GM12878 (cell line): ENCODE measurements around the gene CNOT3. TPM values are rescaled to one million over a fixed set of nuclear protein-coding genes. Genes with fewer than 3 reads are reported as not detected.

Experiments used
- ATAC-seq: fragments of 200-7000 bp; cut with Tn5 transposase; 3 replicates; pipeline ENCODE4 v1.9.1; 2020; ENCODE audit warnings: mild to moderate bottlenecking, moderate library complexity
- BruUV-seq: library from RNA; stranded (reverse); fragments of 400-500 nt; replicated peaks from 2 replicates; lab custom pipeline; 2021; lab: Mats Ljungman, UMichigan
- CTCF ChIA-PET: fragments of 300-600 bp; sonication (Branson Sonifier 250); formaldehyde crosslinking; extraction: SDS; loops from one replicate; lab custom pipeline; 2021; ENCODE audit warnings: inconsistent platforms; lab: Yijun Ruan, JAX
- POLR2A ChIA-PET: fragments of 350-600 bp; formaldehyde crosslinking; extraction: SDS; loops from one replicate; lab custom pipeline; 2021; ENCODE audit warnings: inconsistent platforms; lab: Charles Lee
- RAD21 ChIA-PET: fragments of 300-600 bp; sonication (Branson Sonifier 250); formaldehyde crosslinking; loops from one replicate; lab custom pipeline; 2023; ENCODE audit warnings: antibody characterized with exemption; ENCODE audit not compliant: unreplicated experiment; lab: Charles Lee
- SMC1A ChIA-PET: fragments of 300-600 bp; sonication (Branson Sonifier 250); formaldehyde crosslinking; loops from one replicate; lab custom pipeline; 2023; ENCODE audit not compliant: unreplicated experiment, uncharacterized antibody; lab: Charles Lee
- DNase-seq: peaks from one replicate; pipeline ENCODE4 v3.0.0-alpha.2; 2011; ENCODE audit warnings: low read depth, low spot score
- FAIRE-seq: peaks from 3 replicates; lab custom pipeline; 2011; peaks lifted over from hg19 to GRCh38; lab: Jason Lieb, UNC
- H2AFZ ChIP-seq: 2 replicates; pipeline ENCODE4 v1.6.0; 2011; ENCODE audit warnings: low read depth, low read length, control low read depth; ENCODE audit not compliant: control insufficient read depth
- H3K27ac ChIP-seq: 2 replicates; pipeline ENCODE4 v1.5.1; 2011; ENCODE audit warnings: control low read depth; ENCODE audit not compliant: control insufficient read depth, insufficient read depth
- H3K27me3 ChIP-seq, 2 experiments: replicated peaks in 1 of 2; 2 replicates each; pipeline versions ENCODE4 v1.6.0 to v1.6.1; 2011; ENCODE audit warnings: low read length in 1 of 2; ENCODE audit not compliant: control insufficient read depth in 2 of 2, insufficient read depth in 2 of 2
- H3K36me3 ChIP-seq, 2 experiments: 2 replicates each; pipeline ENCODE4 v1.5.1; 2011; ENCODE audit warnings: low read length in 1 of 2; ENCODE audit not compliant: control insufficient read depth in 2 of 2, insufficient read depth in 2 of 2
- H3K4me1 ChIP-seq: 2 replicates; pipeline ENCODE4 v1.6.1; 2011; ENCODE audit warnings: mild to moderate bottlenecking, low read length, moderate library complexity, mixed read lengths; ENCODE audit not compliant: control insufficient read depth, insufficient read depth
- H3K4me2 ChIP-seq: 2 replicates; pipeline ENCODE4 v1.6.0; 2011; ENCODE audit warnings: control low read depth; ENCODE audit not compliant: control insufficient read depth, insufficient read depth
- H3K4me3 ChIP-seq: fragments of 200-600 bp; sonication (generic); 2 replicates; pipeline ENCODE4 v1.5.1; 2016
- H3K79me2 ChIP-seq: 2 replicates; pipeline ENCODE4 v1.6.0; 2011; ENCODE audit warnings: low read length; ENCODE audit not compliant: control insufficient read depth, insufficient read depth
- H3K9ac ChIP-seq: 2 replicates; pipeline ENCODE4 v1.8.0; 2011; ENCODE audit warnings: low read length, control low read depth, mixed read lengths; ENCODE audit not compliant: control insufficient read depth, insufficient read depth
- H3K9me3 ChIP-seq: replicated peaks from 3 replicates; pipeline ENCODE4 v1.5.1; 2011; ENCODE audit warnings: mild to moderate bottlenecking, low read length; ENCODE audit not compliant: control insufficient read depth, insufficient read depth
- H4K20me1 ChIP-seq: 2 replicates; pipeline ENCODE4 v1.6.0; 2011; ENCODE audit not compliant: control insufficient read depth, insufficient read depth
- BACH1 ChIP-seq: fragments of 450-650 bp; IDR thresholded peaks from 2 replicates; pipeline ENCODE4 v1.6.1; 2017; ENCODE audit warnings: mild to moderate bottlenecking, borderline replicate concordance
- BCL11A ChIP-seq: IDR thresholded peaks from 2 replicates; pipeline ENCODE4 v1.6.1; 2011; ENCODE audit warnings: low read depth, low read length
- HDAC6 ChIP-seq: fragments of 200-600 bp; sonication (generic); IDR thresholded peaks from one replicate; pipeline ENCODE4 v1.8.0; 2017; ENCODE audit warnings: antibody characterized with exemption; ENCODE audit not compliant: unreplicated experiment
- MXI1 ChIP-seq: fragments of 150-350 bp; IDR thresholded peaks from 2 replicates; pipeline ENCODE4 v1.6.1; 2011; ENCODE audit warnings: low read depth, mild to moderate bottlenecking, inconsistent platforms, low read length, improper control_type of control experiment
- NFIC ChIP-seq: IDR thresholded peaks from 2 replicates; pipeline ENCODE4 v1.6.1; 2012; ENCODE audit warnings: low read depth, mild to moderate bottlenecking, inconsistent platforms, low read length, moderate library complexity
- POLR2AphosphoS5 ChIP-seq: IDR thresholded peaks from 2 replicates; pipeline ENCODE4 v1.6.1; 2011; ENCODE audit warnings: mild to moderate bottlenecking, low read length, inconsistent platforms
- RB1 ChIP-seq: fragments of 450-650 bp; formaldehyde crosslinking; IDR thresholded peaks from 2 replicates; pipeline ENCODE4 v1.6.1; 2017; ENCODE audit warnings: mild to moderate bottlenecking, borderline replicate concordance
- SUPT20H ChIP-seq: IDR thresholded peaks from 2 replicates; pipeline ENCODE4 v1.6.1; 2011; ENCODE audit warnings: low read depth, mild to moderate bottlenecking, low read length, moderate library complexity, borderline replicate concordance; ENCODE audit not compliant: control insufficient read depth
- WGBS: methylation state at CpG from one replicate; pipeline ENCODE4 v1.1.6; 2016; ENCODE audit warnings: low lambda C conversion rate; ENCODE audit not compliant: insufficient replicate concordance, insufficient coverage; ENCODE audit errors: missing lambda C conversion rate; 5-methylcytosine and 5-hydroxymethylcytosine counted together
- in situ Hi-C: fragments of 300-500 bp; cut with MboI; formaldehyde crosslinking; loops from 9 replicates; pipeline ENCODE4 v1.14.3; 2018; ENCODE audit warnings: mixed read lengths
- intact Hi-C: fragments of 100-400 bp; cut with micrococcal nuclease; formaldehyde crosslinking; loops from one replicate; pipeline ENCODE4 v1.14.2; 2022; ENCODE audit not compliant: unreplicated experiment
- polyA plus RNA-seq, 11 experiments: library from polyadenylated mRNA; depleted of rRNA in 4 of 11; unstranded in 6 of 11; stranded (reverse) in 5 of 11; fragments of >200 nt; fragmentation: Nextera tagmentation in 4 of 11; fragmentation: Illumina TruSeq in 1 of 11; extraction: Ambion mirVana in 4 of 11; extraction: Trizol in 1 of 11; gene quantifications; 1 replicate in 1 of 11; 2 replicates in 10 of 11; pipeline versions ENCODE4 v1.2.1 to v1.2.3, GENCODE V29; 2011 to 2016; ENCODE audit warnings: inconsistent platforms in 2 of 11, missing spikeins in 2 of 11, low read depth in 1 of 11
- total RNA-seq, 4 experiments: library from RNA; depleted of rRNA in 3 of 4; stranded (reverse); fragments of >200 nt in 3 of 4; fragmentation: Illumina TruSeq in 1 of 4; extraction: Trizol in 1 of 4; gene quantifications; 2 replicates each; pipeline versions ENCODE4 v1.2.1 to v1.2.3, GENCODE V29; 2013 to 2021
- TF ChIP-seq, protein P1 (sequence below): IDR thresholded peaks from 2 replicates; pipeline ENCODE4 v1.6.1; 2012; ENCODE audit warnings: low read depth, low read length, improper control_type of control experiment

The CNOT3 gene
- total and polyA plus RNA-seq, 10 of the 15 experiments (the other 5 are each of a cell fraction or from before 2014, with no cell fraction given), result 0.14 to 45.1 (median 14.0) TPM

DNA sequence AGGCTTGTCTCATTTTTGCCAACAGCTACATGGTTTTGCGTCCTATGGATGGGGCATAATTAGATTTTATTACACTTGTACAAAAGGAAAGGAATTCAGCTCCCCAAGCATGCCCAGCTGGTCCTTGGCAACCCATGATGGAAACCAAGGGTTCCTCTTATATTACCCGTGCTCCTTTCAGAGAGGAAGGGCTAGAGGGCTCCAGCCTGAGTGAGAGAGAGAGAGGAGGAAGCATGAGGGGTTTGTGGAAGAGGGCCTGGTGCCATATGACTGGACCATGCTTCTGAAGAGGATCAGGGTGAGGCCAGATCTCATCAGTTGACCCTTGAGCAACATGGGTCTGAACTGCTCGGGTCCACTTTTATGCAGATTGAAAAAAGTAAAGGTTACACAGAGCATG is 59.6 kb downstream of the CNOT3 start:
- no peak for FAIRE-seq
- no peaks in the 10 kb centered on the region for H3K9me3 ChIP-seq
- no peak overlapping the region for H2AFZ ChIP-seq
- CTCF ChIA-PET, result no interaction called here
- WGBS, result 94% methylated on average over 3 of the region's 3 CpGs
- intact Hi-C loops, result no loop called here
- no peak overlapping the region for H3K27ac ChIP-seq
- in situ Hi-C loops, result no loop called here
- RAD21 ChIA-PET, result no interaction called here
- no peak overlapping the region for H3K4me2 ChIP-seq
- TF ChIP-seq, protein P1, sequence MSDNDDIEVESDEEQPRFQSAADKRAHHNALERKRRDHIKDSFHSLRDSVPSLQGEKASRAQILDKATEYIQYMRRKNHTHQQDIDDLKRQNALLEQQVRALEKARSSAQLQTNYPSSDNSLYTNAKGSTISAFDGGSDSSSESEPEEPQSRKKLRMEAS, result no peak
- TF ChIP-seq POLR2AphosphoS5 (no peak), BACH1 (no peak), NFIC (no peak), RB1 (no peak), SUPT20H (no peak), BCL11A (no peak), MXI1 (no peak), HDAC6 (no peak)
- TF ChIP-seq, all 136 proteins: peak for 0
- no peak overlapping the region for H3K4me3 ChIP-seq
- H3K27me3 ChIP-seq, result no peaks in the 10 kb centered on the region
- SMC1A ChIA-PET, result no interaction called here
- ATAC-seq, result no peak
- POLR2A ChIA-PET, result no interaction called here
- no peaks in the 10 kb centered on the region for H4K20me1 ChIP-seq
- H3K36me3 ChIP-seq, result peaks cover 2 to 4% of the 10 kb centered on the region in 2 experiments; a peak in 3 of 4 replicates
- DNase-seq, result no peak
- no TSS peak for BruUV-seq
- peaks cover 2% of the 10 kb centered on the region; the same call in 1 of the 2 replicates for H3K4me1 ChIP-seq
- H3K79me2 ChIP-seq, result peaks cover 20% of the 10 kb centered on the region
- H3K9ac ChIP-seq, result no peak overlapping the region
